GM15510 (cell line): ENCODE data around the gene ADCY1.

Source experiments
- POLR2A ChIP-seq: IDR thresholded peaks from 3 replicates; pipeline ENCODE4 v1.6.1; 2011; ENCODE audit warnings: borderline replicate concordance; ENCODE audit not compliant: insufficient read length; ENCODE audit errors: extremely low read depth

Gene ADCY1

DNA sequence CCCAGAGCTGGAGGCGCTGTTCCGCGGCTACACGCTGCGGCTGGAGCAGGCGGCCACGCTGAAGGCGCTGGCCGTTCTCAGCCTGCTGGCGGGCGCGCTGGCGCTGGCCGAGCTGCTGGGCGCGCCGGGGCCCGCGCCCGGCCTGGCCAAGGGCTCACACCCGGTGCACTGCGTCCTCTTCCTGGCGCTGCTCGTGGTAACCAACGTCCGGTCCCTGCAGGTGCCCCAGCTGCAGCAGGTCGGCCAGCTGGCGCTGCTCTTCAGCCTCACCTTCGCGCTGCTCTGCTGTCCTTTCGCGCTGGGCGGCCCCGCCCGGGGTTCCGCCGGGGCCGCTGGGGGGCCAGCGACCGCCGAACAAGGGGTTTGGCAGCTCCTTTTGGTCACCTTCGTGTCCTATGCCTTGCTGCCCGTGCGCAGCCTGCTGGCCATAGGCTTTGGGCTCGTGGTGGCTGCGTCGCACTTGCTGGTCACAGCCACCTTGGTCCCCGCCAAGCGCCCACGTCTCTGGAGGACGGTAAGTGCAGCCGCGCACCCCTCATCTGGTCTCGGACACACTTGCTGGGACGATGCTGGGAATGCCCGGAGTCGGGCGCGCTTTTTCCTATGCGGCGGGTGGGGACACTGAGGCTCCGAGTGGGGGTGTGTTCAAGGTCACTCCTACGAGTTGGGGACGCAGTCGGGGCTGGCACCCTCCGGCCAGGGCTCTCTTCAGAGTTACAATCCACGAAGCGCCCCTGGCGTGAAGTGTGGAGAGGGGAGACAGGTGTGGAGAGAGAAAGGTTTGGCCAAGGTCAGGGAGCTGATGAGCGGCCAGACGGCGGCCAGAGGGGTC is 717 bp downstream of the ADCY1 start:
- no peak for TF ChIP-seq POLR2A

DNA sequence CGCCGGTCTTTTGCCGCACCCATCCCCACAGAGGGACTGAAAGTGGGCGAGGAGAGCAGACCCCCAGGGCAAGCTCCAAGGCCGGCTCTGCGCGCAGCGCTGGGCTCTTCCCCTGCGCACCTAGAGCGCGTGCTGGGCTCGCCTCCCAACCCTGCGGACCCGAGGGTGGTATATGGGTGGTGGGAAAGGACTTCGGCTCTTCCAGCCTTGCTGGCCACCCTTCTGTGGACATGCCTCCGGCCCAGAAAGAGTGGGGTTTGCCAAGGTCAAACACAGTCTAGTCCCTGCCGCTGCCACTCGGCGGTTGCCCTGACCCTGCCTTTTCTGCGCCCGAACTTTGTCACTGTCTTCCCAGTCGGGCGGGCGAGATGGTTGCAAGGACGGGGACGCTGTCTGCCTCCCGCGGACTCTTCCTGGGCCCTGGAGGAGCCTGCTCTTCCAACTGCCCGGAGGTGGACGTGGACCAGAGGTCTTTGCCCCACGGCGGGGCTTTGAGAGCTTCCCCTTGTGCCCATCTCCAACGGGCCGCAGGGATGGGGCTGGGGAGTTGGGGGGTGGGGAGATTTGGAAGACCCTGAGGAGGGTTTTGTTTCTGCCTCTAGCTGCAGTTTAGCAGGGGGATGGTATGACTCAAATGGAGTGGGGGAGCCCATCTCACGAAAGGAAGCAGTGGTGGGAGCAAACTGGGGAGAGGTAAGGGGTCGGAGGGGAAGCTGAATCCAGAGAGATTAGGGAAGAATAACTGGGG is 1.5 kb downstream of the ADCY1 start:
- no peak for TF ChIP-seq POLR2A

DNA sequence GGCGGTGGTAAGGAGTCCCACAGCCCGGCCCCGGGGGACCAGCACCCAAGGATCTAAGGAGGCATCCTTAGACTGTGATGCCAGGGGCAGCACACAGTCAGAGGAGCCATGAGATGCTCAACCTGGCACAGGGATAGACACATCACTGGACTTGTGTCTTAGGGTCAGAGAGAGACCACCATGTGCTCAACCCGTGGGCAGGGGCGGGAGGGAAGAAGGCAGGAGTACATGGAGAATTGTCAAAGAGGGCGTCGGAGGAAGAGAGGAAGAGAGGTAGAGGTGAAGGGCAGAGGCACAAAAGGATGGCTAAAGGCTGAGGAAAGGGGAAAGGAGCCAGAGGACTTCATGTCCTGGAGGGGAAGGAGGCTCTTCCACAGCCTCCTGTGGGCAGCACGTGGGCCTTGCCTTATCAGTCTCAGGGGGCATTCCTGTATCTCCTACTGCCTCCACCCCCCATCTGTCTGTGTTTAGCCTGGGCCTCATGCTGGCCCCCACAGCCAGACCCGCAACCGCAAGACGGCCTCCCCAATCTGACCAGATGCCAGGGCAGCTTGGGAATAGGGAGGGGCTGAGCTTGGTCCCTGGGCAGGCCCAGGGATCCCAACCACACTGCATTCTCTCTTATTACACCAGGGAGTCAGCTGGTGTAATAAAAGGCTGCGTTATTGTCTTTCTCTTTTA is 2.2 kb downstream of the ADCY1 start:
- TF ChIP-seq POLR2A: no peak

DNA sequence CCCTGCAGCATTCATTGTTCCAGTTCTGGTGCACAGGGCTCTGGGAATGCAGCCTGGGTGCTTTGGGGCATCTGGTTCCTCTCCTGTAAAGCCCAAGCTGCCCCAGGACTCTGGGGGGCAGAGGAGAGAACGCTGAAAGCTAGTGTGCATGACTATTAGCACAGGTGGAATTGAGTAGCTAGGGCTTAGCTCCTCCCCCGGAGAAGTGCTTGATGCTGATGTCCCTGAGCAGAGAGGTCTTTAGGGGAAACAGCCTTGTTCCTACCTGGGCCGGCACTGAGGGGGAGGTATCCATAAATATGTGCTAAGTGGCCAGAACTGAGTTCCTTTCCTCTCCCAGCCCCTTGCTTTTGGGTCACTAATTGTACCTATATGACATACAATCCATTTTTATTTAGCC is 3.9 kb downstream of the ADCY1 start:
- TF ChIP-seq POLR2A: no peak

GRCh38 chr7:45578467-45578866 is 4.3 kb downstream of the ADCY1 start:
- no peak for TF ChIP-seq POLR2A

DNA sequence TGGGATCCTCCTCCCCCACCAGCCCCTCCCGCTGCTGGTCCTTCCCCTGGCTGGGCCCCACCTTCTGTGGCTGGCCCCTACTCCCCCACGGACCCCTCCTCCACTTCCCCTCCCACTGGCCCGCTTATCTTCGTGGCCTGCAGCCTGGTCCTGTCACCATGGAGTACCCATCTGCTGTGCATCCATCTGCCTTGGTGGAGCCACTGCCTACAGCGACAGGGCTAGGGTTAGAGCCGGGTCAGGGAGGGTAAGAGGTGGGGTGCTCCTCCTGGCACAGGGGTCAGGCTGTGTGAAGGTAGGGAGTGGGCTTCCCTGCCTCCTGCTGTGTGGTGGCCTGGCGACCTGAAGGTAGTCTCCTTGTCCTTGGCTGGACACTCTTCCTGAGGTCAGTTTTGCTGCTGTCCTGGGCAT is 5.2 kb downstream of the ADCY1 start:
- no peak for TF ChIP-seq POLR2A

DNA sequence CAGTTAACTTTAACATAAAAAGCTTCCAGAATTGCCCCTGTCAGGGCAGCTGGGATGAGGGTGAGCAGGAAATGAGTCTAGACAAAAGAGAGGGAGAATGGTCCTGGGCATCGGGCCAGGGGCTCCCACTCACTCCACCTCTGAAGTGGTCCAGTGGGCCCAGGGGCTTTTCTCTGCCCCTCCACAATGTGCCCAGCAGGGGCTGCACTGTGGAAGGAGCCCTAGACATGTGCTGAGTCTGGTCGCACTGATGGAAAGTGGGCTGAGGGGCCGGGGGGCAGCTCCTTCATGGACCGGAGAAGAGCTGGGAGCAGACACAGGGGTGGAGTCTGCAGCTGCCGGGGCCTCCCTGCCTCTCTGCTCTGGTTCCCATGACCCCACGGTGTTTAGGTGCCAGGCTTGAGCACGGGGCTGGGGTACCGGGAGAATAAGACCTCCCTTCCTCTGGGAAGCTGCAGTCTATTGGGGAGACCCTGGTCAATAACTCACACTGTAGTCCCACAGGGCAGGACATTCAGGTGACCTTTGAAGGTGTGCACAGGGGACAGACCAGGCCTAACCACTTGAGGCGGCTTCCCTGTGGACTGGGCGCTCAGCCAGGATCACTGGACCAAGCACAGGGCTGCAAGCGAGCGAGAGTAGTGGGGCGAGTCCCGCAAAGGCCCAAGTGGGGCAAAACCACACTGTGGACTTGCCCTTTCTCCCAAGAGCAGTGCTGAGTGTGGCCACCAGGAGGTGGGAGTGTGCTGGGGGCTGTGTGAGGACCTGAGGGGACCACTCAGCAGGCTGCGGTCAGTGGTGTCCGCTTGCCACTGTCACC is 6.1 kb downstream of the ADCY1 start:
- TF ChIP-seq POLR2A: no peak

- no peak for TF ChIP-seq POLR2A
Observed at GRCh38 chr7:45581271-45581780, 7.2 kb downstream of the ADCY1 start.

GRCh38 chr7:45582136-45582749 is 8.1 kb downstream of the ADCY1 start:
- no peak for TF ChIP-seq POLR2A

DNA sequence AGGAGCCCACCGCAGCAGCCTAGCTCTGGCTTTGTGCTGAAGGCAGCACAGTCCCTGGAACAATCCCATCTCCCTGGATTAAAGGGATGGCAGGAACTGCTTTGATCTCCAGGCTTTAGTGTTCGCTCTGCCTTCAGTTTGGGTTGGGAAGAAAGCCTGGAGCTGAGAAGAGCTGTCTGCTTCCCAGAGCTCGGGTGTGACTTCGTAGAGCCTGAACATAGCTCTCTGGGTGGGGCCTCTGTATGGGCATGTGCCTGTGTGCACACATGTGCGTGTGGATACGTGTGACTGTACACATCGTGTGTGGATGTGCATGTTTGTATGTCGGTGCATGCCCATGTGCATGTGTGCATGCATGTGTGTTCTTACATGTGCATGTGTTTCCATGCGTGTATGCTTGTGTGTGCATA is 8.7 kb downstream of the ADCY1 start:
- TF ChIP-seq POLR2A: no peak

DNA sequence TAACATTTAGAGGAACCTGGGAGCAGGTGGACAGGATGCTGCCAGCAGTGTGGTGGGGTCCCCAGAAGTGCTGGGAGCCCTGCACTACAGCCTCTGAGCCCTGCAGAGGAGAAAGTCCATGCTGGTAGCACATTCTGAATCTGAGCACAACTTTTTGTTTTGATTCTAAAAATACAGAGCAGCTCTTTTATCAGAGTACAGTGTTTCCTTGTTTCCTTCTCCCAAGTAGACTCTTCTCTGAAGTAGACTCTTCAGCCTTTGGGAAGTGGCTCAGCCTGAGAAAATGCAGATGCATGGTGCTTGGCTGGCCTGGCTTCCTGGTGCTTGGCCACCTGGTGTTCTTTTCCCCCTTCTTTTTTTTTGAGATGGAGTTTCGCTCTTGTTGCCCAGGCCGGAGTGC is 9.1 kb downstream of the ADCY1 start:
- no peak for TF ChIP-seq POLR2A

GRCh38 chr7:45584261-45585210 is 10.4 kb downstream of the ADCY1 start:
- TF ChIP-seq POLR2A: no peak

DNA sequence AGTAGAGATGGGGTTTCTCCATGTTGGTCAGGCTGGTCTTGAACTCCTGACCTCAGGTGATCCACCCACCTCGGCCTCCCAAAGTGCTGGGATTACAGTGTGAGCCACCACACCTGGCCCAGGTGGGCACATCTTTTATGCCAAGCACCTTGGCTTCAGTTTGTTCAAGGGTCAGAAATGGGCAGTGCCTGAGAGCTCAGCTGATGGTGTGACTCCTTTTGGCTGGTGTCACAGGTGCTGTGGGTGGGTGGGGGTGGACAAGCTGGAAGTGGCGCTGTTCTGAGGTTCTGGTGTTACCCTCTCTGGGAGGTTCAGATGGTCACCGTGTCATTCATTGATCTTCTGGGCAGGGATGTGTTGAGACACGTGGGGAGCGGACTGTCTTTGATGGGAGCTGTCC is 11.5 kb downstream of the ADCY1 start:
- no peak for TF ChIP-seq POLR2A
